WTC11 (cell line): ENCODE data around the gene NLRP3. TPM values are rescaled to one million over a fixed set of nuclear protein-coding genes. Genes with fewer than 3 reads are reported as not detected.

Source experiments
- ATAC-seq: fragments of 200-7000 bp; cut with Tn5 transposase; 2 replicates; pipeline ENCODE4 v1.10.0; 2021; ENCODE audit warnings: mild to moderate bottlenecking, moderate library complexity
- CTCF ChIA-PET: fragments of 300-600 bp; sonication (Branson Sonifier 250); formaldehyde crosslinking; loops from one replicate; lab custom pipeline; 2021; ENCODE audit warnings: antibody characterized with exemption; lab: Charles Lee
- POLR2A ChIA-PET: fragments of 350-600 bp; sonication (Branson Sonifier 250); formaldehyde crosslinking; loops from one replicate; lab custom pipeline; 2021; ENCODE audit warnings: antibody characterized with exemption; lab: Charles Lee
- DNase-seq: peaks from one replicate; pipeline ENCODE4 v3.0.0; 2021; ENCODE audit warnings: low spot score
- H3K27ac Mint-ChIP-seq: 2 replicates; pipeline ENCODE4 v1.8.0; 2021; ENCODE audit warnings: mixed read lengths
- H3K27me3 Mint-ChIP-seq: 2 replicates; pipeline ENCODE4 v1.8.0; 2021; ENCODE audit warnings: low read depth, mild to moderate bottlenecking, moderate library complexity, mixed read lengths
- H3K36me3 Mint-ChIP-seq: 2 replicates; pipeline ENCODE4 v1.8.0; 2021; ENCODE audit warnings: mixed read lengths
- H3K4me1 Mint-ChIP-seq: 2 replicates; pipeline ENCODE4 v1.8.0; 2022; ENCODE audit warnings: mixed read lengths
- H3K4me3 Mint-ChIP-seq: 2 replicates; pipeline ENCODE4 v1.8.0; 2021; ENCODE audit warnings: mild to moderate bottlenecking, moderate library complexity, mixed read lengths
- H3K9me3 Mint-ChIP-seq: 2 replicates; pipeline ENCODE4 v1.8.0; 2021; ENCODE audit warnings: mixed read lengths
- ARID4B ChIP-seq: sonication (generic); formaldehyde crosslinking; IDR thresholded peaks from 2 replicates; pipeline ENCODE4 v1.8.0; 2023; ENCODE audit warnings: missing genetic modification reagents, mild to moderate bottlenecking, borderline replicate concordance
- CREM ChIP-seq: sonication (generic); formaldehyde crosslinking; IDR thresholded peaks from 2 replicates; pipeline ENCODE4 v1.8.1; 2022; ENCODE audit warnings: mild to moderate bottlenecking, missing genetic modification reagents, moderate library complexity
- ELF4 ChIP-seq: sonication (generic); formaldehyde crosslinking; IDR thresholded peaks from 2 replicates; pipeline ENCODE4 v1.8.1; 2022; ENCODE audit warnings: low read depth, mild to moderate bottlenecking, moderate library complexity, missing genetic modification reagents
- IRF1 ChIP-seq: sonication (generic); formaldehyde crosslinking; IDR thresholded peaks from 2 replicates; pipeline ENCODE4 v1.8.0; 2023; ENCODE audit warnings: missing genetic modification reagents
- IRF2 ChIP-seq: sonication (generic); formaldehyde crosslinking; IDR thresholded peaks from 2 replicates; pipeline ENCODE4 v1.8.0; 2022; ENCODE audit warnings: low read depth, missing genetic modification reagents, borderline replicate concordance
- JAZF1 ChIP-seq: fragments of 250-450 bp; sonication (Bioruptor Pico); IDR thresholded peaks from 2 replicates; pipeline ENCODE4 v1.9.0; 2021; ENCODE audit warnings: moderate library complexity, mild to moderate bottlenecking, inconsistent platforms
- JUN ChIP-seq: sonication (generic); formaldehyde crosslinking; IDR thresholded peaks from 2 replicates; pipeline ENCODE4 v1.8.0; 2023; ENCODE audit warnings: mild to moderate bottlenecking, missing genetic modification reagents
- MXD4 ChIP-seq: fragments of 250-450 bp; sonication (Bioruptor Pico); IDR thresholded peaks from 2 replicates; pipeline ENCODE4 v1.8.0; 2021; ENCODE audit warnings: mild to moderate bottlenecking, moderate library complexity, borderline replicate concordance
- RORB ChIP-seq: fragments of 250-450 bp; sonication (Bioruptor Pico); IDR thresholded peaks from 2 replicates; pipeline ENCODE4 v1.9.0; 2021; ENCODE audit warnings: mild to moderate bottlenecking
- SOX15 ChIP-seq: fragments of 250-450 bp; sonication (Bioruptor Pico); IDR thresholded peaks from 2 replicates; pipeline ENCODE4 v1.9.0; 2021; ENCODE audit warnings: mild to moderate bottlenecking
- SP1 ChIP-seq: sonication (generic); formaldehyde crosslinking; conservative IDR thresholded peaks from 2 replicates; pipeline ENCODE4 v1.8.1; 2022; ENCODE audit warnings: missing genetic modification reagents
- TEAD1 ChIP-seq: sonication (generic); formaldehyde crosslinking; IDR thresholded peaks from 2 replicates; pipeline ENCODE4 v1.8.0; 2022; ENCODE audit warnings: mild to moderate bottlenecking, missing genetic modification reagents
- ZNF281 ChIP-seq: sonication (generic); formaldehyde crosslinking; IDR thresholded peaks from 2 replicates; pipeline ENCODE4 v1.8.0; 2023; ENCODE audit warnings: mild to moderate bottlenecking, missing genetic modification reagents
- ZNF396 ChIP-seq: fragments of 250-450 bp; sonication (Bioruptor Pico); IDR thresholded peaks from 2 replicates; pipeline ENCODE4 v1.8.0; 2021; ENCODE audit warnings: mild to moderate bottlenecking, moderate library complexity, borderline replicate concordance
- ZNF423 ChIP-seq: fragments of 250-450 bp; sonication (Bioruptor Pico); IDR thresholded peaks from 2 replicates; pipeline ENCODE4 v2.1.2; 2022; ENCODE audit warnings: mild to moderate bottlenecking, moderate library complexity
- total RNA-seq: library from RNA; stranded (reverse); gene quantifications from 3 replicates; pipeline ENCODE4 v1.2.3, GENCODE V29; 2021
- TF ChIP-seq, protein P1 (sequence below): fragments of 250-450 bp; sonication (Bioruptor Pico); conservative IDR thresholded peaks from 2 replicates; pipeline ENCODE4 v1.9.0; 2021; ENCODE audit warnings: mild to moderate bottlenecking
- TF ChIP-seq, protein P2 (sequence below): sonication (generic); formaldehyde crosslinking; conservative IDR thresholded peaks from 2 replicates; pipeline ENCODE4 v1.8.1; 2023; ENCODE audit warnings: mild to moderate bottlenecking, low read depth, missing genetic modification reagents, moderate library complexity
- TF ChIP-seq, protein P3 (sequence below): sonication (generic); formaldehyde crosslinking; IDR thresholded peaks from 2 replicates; pipeline ENCODE4 v1.8.1; 2023; ENCODE audit warnings: mild to moderate bottlenecking, moderate library complexity, missing genetic modification reagents

Gene NLRP3
- total RNA-seq, 1 experiment from 2014 or later, result 0.11 TPM

GRCh38 chr1:247435030-247435758 lies 19.2 kb downstream of the NLRP3 start:
- Mint-ChIP-seq H3K4me3 (no peak overlapping the region), H3K27me3 (no peaks in the 10 kb centered on the region), H3K27ac (no peak overlapping the region), H3K4me1 (no peaks in the 10 kb centered on the region), H3K9me3 (no peaks in the 10 kb centered on the region), H3K36me3 (no peaks in the 10 kb centered on the region)
- DNase-seq (no peak), ATAC-seq (no peak)
- POLR2A ChIA-PET, result no interaction called here
- CTCF ChIA-PET, result no interaction called here
- TF ChIP-seq TEAD1 (no peak), JUN (no peak), MXD4 (CRISPR knock-in tag) (no peak), IRF1 (CRISPR knock-in tag) (no peak), ZNF281 (CRISPR knock-in tag) (no peak), SP1 (CRISPR knock-in tag) (no peak), ZNF423 (no peak), JAZF1 (CRISPR knock-in tag) (no peak), SOX15 (CRISPR knock-in tag) (no peak), RORB (CRISPR knock-in tag) (no peak), CREM (no peak), ARID4B (CRISPR knock-in tag) (no peak), ELF4 (CRISPR knock-in tag) (no peak), IRF2 (no peak), ZNF396 (CRISPR knock-in tag) (no peak)
- TF ChIP-seq, protein P1, sequence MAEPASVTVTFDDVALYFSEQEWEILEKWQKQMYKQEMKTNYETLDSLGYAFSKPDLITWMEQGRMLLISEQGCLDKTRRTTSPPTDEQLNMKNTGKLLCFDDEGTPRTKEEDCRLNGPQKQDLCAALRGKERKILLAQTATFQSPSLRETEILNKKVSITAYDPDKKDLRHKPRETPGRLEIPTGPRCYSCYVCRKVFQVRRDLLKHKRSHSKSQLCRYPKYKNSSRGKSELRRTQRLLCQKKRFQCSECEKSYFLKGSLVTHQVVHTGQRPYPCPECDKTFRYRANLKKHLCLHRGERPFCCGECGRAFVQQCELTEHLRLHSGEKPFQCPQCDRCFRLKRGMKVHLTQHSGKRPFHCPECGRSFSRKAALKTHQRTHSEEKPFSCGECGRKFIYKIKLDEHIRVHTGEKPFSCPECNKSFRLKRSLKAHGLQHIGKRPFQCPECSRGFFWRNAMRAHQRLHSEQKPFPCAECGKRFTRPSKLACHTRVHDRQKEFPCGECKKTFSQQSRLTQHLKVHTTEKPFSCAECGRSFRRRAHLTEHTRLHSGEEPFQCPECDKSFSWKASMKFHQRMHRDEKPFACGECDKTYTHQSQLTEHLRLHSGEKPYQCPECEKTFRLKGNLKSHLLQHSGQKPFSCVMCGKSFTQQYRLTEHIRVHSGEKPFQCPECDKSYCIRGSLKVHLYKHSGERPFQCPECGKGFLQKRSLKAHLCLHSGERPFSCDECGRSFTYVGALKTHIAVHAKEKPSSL, result no peak
- TF ChIP-seq, protein P2, sequence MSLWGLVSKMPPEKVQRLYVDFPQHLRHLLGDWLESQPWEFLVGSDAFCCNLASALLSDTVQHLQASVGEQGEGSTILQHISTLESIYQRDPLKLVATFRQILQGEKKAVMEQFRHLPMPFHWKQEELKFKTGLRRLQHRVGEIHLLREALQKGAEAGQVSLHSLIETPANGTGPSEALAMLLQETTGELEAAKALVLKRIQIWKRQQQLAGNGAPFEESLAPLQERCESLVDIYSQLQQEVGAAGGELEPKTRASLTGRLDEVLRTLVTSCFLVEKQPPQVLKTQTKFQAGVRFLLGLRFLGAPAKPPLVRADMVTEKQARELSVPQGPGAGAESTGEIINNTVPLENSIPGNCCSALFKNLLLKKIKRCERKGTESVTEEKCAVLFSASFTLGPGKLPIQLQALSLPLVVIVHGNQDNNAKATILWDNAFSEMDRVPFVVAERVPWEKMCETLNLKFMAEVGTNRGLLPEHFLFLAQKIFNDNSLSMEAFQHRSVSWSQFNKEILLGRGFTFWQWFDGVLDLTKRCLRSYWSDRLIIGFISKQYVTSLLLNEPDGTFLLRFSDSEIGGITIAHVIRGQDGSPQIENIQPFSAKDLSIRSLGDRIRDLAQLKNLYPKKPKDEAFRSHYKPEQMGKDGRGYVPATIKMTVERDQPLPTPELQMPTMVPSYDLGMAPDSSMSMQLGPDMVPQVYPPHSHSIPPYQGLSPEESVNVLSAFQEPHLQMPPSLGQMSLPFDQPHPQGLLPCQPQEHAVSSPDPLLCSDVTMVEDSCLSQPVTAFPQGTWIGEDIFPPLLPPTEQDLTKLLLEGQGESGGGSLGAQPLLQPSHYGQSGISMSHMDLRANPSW (CRISPR knock-in tag), result no peak
- TF ChIP-seq, protein P3, sequence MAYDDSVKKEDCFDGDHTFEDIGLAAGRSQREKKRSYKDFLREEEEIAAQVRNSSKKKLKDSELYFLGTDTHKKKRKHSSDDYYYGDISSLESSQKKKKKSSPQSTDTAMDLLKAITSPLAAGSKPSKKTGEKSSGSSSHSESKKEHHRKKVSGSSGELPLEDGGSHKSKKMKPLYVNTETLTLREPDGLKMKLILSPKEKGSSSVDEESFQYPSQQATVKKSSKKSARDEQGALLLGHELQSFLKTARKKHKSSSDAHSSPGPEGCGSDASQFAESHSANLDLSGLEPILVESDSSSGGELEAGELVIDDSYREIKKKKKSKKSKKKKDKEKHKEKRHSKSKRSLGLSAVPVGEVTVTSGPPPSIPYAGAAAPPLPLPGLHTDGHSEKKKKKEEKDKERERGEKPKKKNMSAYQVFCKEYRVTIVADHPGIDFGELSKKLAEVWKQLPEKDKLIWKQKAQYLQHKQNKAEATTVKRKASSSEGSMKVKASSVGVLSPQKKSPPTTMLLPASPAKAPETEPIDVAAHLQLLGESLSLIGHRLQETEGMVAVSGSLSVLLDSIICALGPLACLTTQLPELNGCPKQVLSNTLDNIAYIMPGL (CRISPR knock-in tag), result no peak
